ENCODE results near the gene SIDT2.
"Not testable (repeated sequence)": the region's sequence is repeated elsewhere in the genome, so short reads cannot be mapped to it uniquely, and the experiment has no call there.

SIDT2 gene

DNA sequence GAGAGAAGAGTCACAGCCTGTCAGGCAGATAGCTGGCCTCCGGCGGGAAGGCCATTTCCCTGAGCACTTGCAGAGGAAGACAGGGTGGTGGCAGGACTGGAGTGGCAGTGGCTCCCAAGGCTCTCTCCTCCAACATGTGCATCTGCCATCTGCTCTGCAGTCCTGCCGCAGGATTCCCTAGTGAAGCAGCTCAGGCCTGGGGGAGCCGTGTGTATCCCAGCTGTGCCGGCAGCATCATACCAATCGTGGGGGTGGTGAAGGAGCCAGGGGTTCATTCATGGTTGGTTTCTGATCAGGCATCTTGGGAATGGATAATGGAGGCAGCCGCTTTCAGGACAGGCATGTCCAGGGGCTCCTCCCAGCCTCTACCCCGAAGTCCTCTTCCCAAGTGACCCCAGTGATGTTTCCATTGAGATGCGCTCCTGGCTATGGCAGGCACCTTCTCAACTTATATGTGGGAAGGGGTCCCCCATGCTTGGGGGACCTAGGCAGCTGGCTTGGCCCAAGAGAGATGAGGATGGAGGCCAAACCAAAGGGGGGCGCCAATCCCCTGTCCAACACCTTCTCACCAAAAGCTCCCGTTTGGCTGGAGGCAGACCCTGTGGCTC is 26.8 kb downstream of the SIDT2 start:
- no peak for DNase-seq

DNA sequence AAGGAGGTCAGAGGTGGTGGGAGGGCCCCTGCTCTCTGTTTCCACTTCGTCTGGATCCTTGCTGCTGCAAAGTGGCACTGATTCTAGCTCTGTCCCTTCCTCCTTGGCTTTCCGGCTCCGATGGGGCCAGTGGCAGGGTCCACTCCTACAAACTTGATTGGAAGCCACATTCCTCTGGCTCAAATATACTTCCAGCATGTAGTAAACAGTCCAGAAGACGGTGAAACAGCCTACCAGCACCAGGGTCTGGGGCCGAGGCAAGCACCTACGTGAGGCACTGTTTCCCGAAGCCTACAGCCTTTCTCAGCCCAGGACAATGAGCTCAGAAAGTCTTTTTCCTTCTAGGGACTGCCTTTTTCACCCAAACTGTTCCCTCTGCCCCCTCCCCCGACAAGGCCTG is 27.6 kb downstream of the SIDT2 start:
- not testable (repeated sequence) for DNase-seq

DNA sequence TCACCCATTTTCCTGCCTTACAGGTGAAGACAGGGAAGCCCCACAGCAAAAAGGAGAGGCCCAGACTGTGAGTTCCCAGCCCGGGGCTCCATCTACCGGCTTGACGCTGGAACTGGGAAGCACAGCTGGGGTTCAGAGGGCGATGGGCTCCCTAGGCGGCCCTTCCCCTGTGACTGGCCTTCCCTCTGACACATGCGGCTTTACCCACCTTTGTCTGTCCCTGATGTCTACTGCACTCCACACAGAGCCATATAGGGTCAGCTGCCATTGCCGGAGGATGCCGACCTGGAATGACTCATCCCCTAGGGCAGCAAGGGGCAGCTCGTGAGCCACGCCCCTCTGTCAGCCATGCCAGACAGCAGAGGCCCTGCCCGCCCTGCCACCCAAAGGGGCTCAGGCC is 28.3 kb downstream of the SIDT2 start:
- not testable (repeated sequence) for DNase-seq

DNA sequence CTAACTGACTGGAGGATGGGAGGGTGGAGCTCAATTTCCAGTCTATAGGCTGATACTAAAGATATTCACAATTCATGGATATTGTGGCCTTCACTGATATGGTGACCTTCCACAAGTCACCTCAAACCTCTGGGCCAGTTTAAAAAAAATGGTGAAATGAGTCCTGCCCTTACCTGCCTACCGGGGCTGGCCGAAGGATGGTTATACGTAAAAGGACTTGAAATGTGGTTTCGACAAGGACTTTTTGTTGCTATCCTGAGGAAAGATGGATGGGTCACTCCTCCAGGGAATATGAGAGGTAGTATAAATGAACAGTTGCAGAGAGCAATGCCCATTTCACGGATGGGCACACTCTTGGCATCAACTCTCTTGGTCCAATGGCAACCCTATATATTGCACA is 28.9 kb downstream of the SIDT2 start:
- not testable (repeated sequence) for DNase-seq

DNA sequence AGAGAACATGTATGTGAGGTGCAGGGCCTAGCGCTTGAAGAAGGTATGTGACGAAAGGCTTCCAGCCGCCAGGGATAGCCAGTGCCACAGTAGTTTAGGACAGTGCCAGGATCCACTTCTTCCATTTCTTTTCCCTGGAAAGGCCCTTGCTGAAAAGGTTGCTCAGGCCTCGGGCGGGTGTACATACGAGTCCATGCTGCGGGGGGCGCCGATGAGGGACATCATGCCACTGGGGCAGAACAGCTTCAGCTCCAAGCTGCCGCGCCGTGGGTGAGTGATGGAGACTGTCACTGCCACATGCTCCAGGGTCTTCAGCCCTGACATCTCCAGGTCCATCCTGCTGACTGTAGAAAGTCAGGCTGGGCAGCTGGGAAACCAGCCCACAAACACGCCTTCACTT is 30.2 kb downstream of the SIDT2 start:
- not testable (repeated sequence) for DNase-seq

DNA sequence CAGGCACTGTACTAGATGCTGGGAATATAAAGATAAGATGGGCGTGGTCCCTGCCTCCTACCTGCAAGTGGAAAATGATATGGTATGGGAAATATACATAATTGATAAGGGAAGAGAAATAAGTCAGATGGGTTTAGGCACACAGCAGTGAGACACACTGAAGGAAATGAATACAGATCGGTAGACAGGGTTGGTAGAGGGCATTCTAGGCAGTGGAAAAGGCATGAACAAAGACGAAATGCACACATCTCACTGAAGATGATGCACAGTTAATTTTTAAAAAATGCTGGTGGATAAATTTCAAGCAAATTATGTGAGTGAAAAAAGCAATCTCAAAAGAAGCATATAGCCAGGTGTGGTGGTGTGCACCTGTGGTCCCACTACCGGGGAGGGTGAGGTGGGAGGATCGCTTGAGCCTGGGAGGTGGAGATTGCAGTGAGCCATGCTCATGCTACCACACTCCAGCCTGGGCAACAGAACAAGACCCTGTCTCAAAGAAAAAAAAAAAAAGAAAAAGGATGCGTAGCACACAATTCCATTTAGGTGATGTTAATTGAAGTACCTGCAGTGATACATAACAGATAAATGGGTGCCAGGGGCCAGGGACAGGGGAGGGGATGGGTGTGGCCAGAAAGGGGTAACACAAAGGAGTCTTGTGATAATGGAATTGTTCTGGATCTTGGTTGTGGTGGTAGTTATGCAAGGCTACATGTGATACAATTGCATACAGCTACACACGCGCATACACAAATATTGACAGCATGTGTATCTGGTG is 31.0 kb downstream of the SIDT2 start:
- not testable (repeated sequence) for DNase-seq

DNA sequence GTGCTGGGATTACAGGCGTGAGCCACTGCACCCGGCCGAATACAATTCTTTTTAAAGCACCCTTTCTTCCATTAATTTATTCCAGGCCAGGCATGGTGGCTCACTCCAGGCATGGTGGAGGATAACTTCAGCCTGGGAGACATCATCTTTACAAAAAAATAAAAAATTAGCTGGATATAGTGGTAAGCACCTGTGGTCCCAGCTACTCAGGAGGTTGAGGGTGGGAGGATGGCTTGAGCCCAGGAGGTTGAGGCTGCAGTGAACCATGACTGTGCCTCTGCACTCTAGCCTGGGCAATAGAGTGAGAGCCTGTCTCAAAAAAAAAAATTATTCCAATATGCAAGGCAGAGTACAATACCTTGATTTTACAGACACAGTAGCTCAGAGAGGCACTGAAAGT is 32.1 kb downstream of the SIDT2 start:
- no peak for DNase-seq

DNA sequence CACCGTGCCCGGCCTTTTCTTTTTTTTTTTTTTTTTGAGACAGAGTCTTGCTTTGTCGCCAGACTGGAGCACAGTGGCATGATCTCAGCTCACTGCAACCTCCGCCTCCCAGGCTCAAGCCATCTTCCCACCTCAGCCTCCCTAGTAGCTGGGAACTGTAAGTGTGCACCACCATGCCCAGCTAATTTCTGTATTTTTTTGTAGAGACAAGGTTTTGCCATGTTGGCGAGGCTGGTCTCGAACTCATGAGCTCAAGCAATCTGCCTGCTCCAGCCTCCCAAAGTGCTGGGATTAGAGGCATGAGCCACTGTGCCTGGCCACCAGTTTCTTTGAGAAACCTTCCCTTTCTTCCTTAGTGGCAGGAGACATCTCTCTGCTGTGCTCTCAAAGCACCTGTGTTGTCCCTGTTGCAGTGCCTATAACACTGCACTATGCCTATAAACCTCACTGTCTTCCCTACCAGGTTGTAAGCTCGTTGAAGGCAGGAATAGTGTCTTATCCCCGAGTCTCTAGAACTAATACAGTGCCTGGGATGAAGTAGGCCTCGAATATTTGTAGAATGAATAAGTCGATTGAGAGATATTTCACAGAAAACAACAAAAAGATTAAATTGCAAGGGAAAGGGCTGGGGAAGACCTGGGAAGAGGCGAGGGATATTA is 34.3 kb downstream of the SIDT2 start:
- DNase-seq, result no peak

DNA sequence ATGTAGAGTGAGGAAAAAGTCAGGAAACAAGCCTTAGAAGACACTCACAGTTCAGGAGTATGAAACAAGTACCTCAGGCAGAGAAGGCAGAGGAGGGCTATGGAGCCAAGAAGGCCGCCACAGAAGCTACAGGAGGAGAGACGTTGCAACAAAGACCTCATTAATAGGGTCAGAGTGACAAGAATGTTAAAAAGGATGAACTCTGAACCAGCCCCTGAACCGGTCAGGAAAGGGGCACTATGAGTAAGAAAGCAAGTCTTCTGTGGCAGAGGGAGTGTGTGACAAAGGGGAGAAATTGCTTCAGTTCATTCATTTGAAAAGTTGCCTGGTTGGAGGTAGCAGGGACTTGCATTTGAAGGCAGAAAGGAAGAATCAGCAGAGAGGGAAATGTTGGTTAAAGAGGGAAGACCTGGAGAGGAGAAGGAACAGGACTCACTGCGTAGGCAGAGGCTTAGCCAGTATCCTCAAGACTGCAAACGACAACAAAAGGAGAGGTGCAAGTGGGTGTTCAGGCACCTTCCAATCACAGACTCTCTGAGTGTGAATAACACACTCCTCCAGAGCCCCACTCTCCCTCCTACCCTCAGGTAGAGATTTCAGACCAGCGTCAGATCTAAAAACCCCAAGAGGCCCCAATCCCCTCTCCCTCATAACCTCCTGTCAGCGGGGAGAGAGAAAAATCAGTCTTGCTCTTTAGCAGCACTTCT is 36.0 kb downstream of the SIDT2 start:
- peak; percentile 25 for DNase-seq

DNA sequence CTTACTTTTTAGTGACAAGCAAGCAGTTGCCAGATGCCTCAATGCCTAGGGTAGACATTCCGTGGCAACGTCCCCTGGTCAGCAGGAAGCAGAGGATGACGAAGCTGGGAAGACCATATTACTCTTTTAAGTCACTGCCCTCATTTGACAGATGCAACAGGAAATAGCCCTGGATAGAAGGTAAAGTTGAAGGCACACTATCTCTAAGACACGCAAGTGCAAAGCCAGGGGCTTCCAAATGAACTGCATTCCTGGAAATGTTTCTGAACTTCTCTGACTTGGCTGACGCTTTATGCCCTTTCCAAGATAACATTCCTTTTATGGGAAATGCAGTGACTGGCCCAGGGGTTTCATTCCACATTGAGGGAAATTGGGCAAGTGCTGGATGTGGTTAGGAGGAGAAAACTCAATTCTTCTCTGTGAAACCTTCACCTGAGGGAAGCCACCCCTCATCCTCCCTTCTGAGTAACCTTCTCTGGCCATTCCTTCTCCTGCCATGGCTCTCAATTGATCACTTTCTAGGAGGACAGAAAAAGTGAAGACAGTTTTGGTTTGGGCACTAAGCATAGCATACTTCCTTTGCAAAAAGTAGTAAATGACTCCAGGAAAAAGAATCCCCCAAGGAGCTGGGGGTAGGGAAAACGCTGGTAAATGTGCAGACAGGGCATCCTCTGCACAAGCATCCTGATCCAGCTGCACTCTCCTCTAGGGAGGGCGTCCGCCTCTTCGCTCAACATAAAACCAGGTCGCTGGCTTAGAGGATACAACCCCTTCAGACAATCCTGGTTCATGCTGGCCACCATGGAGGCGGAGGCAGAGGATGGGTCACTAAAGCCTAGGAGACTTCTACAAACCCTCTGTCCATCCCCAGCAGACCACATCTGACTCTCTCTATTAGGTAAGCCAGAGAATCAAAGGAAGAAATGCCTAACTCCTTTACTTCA is 38.9 kb downstream of the SIDT2 start:
- peak; percentile 35 for DNase-seq

DNA sequence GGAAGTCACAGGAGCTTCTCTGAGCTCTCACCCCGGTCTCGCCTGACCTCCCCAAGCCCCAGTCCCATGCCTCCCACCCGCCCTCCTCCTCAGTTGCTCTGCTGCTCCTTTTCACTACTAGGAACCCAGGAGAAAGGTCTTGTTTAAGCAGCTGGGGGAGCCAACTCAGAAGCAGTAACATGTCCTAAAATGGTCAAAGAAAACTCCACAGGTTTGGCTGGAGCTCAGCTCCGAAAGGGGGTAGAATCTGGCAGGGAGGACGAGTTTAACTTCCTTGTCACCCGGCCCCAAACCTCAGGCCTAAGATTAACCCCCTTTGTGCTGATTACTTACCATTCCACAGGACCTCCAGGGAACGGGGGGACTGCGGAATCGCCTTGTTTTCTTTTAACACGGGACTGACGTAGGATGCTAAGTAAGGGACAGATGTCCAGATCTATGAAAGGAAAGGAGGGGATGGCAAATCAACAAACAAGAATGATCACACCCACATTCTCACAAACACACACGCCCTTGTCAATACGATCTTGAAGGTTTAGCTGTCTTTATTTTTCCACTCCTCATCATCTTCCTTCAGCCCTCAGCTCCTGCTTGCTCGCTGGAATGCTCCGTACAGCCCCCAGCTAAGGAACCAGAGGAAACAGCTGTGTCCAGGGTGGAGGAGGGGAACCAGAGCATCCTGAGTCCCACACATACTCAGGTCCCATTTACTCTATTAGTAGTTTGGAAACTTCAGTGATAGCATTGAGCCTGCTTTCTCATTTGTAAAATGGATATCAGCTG is 39.8 kb downstream of the SIDT2 start:
- peak; percentile 49 for DNase-seq

DNA sequence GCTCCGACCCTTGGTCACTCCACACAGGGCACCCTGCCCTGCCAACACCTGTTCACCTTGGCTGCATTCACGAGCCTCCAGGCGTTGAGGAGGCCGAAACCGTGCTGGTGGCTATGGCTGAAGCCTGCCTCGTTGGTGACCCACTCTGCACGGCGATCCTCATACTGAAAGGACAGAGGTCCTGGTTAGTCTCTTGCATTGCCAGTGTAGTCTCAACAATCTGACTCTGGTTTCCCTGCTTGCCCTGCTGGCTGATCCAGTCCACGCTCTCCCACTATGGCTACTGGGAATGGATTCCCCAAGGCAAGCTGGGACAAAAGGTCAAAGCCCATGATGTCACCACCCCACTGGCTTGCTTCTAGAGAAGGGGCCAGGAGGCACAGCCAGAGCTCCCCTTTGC is 40.5 kb downstream of the SIDT2 start:
- DNase-seq, result peak; percentile 34

DNA sequence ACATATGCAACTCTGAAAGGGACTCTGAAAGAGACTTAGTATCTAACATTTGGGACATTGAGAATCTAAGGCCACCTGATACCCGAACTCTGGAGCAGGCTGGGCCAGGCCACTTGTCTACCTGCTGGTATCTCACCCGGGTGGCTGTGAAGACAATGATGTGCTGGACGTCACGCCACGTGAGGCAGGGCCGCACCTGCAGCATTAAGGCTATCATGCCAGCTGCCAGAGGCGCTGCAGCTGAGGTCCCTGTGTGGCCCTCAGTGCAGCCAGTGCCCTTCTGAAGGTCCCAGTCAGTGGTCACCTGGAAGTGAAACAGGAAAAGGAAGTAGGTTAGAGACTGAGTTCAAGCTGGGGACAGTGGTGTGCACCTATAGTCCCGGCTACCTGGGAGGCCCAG is 40.9 kb downstream of the SIDT2 start:
- DNase-seq, result no peak

DNA sequence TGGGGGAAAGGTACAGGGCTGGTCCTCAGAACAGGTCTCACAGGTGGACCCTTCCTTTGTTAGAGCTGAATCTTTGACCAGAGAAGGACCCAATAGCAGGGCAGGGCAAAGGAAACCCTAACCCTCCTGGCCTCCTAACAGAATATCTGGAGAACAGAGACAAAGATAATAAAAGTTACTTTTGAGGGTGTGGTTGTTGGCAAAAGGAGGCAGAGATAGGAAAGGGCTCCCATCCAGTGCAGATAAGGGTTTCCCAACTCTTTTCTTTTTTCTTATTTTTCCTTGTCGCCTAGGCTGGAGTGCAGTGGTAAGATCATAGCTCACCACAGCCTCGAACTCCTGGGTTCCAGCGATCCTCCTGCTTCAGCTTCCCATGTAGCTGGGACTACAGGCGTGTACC is 41.5 kb downstream of the SIDT2 start:
- DNase-seq, result no peak

DNA sequence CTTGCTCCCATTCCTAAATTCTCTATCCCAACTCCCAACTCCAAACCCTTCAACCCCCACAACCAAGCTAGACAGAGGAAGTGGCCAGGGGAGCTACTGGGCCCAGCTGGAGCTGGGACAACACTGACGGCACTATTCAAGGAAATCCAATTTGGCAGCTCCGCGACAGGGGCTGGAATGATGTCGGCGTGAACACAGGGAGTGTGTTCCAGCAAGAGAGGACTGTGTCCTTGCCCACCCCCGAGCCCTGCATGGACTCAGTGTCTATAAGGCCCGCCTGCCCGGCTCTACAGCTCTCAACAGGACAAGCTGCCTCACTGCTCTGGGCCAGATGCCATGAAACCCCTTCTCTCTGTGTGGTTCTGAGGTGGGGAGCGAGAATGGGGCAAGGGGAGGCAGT is 42.0 kb downstream of the SIDT2 start:
- DNase-seq, result peak; percentile 71

DNA sequence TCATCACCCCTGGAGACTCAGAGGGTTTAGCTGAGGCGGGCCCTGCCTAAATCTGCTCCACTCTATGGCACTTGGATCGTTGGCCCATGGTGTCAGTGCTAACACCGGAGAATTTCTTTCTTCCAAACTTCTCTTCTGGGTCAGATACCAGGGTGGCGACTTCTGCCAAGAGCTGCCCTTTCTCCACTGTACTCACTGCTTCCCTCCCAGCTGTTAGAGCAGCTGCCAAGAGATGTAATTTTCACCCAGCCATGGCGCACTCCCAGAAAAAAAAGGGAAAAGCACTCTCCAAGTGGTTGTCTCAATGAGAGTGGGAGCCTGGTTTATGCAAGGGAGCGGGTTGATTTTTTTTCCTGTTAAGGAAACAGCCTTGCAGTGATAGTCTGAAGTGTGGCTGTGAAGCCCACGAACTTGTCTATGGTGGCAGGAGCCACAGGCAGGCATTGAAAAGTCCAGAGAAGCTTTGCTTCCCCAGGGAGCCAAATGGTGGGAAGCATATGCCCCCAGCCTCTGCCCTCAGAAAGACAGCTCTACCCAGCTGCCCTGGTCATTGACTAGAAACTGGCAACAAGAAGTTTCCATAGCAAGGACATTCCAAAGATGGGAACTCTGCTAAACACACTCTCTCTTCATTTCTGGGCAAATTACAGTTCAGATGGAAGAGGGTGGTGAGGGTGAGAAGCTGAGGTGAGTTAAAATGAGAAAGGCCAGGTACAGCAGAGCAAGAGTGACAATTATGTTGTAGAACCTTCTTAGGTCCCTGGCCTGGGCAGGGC is 42.6 kb downstream of the SIDT2 start:
- DNase-seq, result peak; percentile 72

DNA sequence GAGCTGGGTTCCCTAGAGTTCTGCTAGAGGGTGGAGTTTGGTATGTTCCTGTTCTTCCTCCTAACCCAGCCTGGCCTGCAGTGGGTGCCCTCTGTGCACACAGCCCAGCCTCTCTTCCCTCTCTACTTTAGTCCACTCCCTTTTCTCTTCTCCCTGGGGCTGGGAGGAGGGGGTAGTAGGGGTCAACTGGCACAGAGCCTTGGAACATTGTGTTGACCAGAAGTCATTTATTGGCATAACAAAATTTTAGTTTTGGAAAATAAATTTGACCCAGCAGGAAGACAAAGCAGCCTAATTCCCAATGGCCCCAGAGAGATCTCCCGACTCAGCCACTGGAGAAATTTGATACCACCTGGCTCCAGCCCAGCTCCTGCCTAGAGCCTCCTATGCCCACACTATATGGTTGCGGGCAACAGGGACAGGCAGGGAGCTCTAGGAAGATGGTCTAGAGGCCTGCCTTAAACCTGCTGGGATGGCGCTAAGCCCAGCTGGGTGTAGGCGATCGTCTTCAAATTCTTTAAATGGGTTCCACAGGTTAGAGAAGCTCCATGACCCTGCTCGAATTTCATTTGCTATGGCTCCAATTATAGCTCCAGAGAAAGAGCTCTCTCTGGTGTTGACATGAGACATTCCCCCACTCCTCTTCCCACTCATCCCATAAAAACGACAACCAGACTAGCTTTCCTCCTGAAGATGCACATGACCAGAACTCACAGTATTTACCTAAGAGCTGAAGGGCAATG is 43.4 kb downstream of the SIDT2 start:
- DNase-seq, result peak; percentile 77

DNA sequence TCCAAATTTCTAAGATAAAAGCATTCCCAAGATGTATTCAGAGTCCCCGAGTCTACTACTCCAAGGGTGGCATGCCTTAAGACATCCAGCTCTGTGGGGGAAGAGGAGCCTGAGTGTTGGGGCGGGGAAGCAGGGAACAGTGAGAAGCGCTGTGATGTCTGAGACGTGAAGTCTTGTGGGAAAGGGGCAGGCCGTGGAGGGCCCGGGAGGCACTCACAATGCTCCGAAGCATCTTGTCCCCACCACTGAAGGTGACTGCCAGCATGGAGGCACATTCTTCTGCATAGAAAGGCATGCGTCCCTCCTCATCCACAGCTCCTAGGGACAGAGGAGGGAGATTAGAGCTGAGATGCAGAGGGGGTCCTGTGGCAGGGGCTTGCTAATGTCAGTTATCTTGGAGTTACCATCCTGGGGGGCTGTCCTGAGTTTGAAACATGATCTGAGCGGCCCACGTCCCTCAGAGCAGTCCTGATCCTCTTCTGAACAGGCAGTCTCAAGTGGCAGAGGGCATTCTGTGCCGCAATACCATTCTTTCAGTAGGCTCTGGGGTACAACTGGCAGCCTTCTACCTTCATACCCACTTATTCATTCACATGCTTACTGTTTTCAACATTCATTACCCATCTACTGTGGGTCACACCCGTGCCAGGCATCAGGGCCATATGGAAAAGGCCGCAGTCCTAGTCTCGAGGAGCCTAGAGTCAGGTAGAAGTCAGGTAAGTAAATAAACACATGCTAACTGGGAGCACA is 44.6 kb downstream of the SIDT2 start:
- no peak for DNase-seq
